Dedifferentiated amniotic fluid mesenchymal stem cell (primary cell): Measurements from ENCODE around the gene JPT2.

ENCODE experiments used
- DNase-seq: peaks from one replicate; pipeline ENCODE4 v3.0.0-alpha.2; 2016; ENCODE audit errors: extremely low spot score

Gene JPT2

GRCh38 chr16:1677942-1678499 is at the start of gene JPT2:
Gene JPT2, plus strand, starts transcription at chr16:1678279. Its CDS starts 34 bp downstream, at chr16:1678313.
- DNase-seq: peak; percentile 77

DNA sequence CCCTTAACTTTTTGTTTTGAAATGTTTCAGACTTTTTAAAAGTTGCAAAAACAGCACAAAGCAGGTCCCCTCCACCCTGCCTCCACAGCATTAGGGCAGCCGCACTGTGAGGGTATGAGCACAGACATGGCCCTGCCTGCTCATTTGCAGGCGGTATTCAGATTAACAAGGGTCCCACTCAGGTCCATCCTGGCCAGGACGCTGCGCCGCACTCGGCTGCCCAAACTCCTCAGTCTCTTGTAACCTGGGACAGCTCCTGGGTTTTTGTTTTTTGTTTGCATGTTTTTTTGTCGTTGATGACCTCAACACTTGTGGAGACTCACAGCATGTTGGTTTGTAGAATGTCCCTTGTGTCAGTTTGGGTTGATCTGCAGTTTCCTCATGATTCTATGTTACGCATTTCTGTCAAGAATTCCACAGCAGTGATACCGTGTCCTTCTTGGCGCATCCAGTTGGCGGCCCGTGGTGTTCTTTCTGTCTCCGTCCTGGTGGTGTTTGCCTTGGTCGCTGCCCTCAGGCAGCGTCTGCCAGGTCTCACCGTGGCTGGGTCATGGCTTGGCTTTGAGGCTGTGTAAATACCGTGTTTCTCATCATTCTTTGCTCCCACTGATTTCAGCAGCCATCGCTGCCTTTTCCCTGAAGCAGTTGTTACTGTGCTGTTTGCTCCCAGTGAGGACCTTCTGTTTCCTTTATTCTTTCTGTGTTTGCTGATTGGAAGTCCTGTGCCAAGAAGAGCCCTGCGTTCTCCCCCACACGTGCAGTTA is 47.4 kb upstream of the JPT2 start:
- no peak for DNase-seq

GRCh38 chr16:1631230-1631629 is 46.8 kb upstream of the JPT2 start:
- DNase-seq: no peak

DNA sequence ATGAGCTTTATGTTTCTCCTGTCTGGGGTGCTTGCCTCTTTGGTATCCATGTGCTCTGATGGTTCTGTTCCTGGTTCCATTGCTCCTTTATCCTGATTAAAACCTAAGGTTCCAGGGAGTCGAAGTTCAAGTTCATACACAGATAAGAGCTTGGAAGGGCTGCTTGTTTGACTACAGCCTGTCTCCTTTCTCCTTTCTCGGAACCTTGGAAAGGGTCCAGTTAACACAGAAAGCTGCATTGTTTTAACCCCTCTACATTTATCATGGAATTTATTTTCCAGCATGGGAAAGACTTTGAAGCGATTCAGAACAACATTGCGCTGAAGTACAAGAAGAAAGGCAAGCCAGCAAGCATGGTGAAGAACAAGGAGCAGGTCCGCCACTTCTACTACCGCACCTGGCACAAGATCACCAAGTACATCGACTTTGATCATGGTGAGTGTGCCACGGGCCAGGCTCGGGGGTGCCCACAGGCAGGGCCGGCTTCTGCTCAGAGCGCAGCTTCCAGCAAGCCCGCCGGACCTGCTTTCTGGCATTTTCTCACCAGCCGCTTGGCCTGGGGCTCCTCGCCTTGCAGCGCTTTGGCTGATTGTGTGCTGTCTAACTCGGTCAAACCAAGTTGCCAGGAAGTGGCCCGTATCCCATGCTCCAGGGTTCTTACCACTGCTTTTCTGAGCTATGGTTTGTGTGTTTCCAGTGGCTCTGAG is 46.0 kb upstream of the JPT2 start:
- no peak for DNase-seq

- DNase-seq: no peak
Measured at GRCh38 chr16:1632638-1632970, 45.5 kb upstream of the JPT2 start.

- DNase-seq: no peak
Measured at GRCh38 chr16:1633310-1633709, 44.8 kb upstream of the JPT2 start.

DNA sequence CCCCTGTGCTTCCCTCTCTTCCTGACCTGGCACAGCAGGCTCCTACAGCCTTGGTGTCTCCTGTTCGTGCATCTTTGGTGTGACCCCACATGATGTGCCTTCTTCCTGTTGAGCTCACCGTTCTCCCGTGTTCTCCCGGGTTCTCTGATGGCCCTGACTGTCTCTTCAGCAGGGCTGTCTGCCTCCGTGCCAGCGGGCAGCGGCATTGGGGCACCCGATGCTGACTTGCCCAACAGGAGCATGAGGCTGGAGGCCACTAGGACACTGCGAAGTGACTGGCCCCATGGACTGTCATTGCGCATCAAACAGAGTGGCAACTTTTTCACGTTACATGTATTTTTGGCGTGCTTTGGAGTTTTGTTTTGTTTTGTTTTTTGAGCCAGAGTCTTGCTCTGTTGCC is 43.5 kb upstream of the JPT2 start:
- DNase-seq: no peak

GRCh38 chr16:1635070-1635469 is 43.0 kb upstream of the JPT2 start:
- DNase-seq: no peak

- no peak for DNase-seq
Measured at GRCh38 chr16:1637526-1637925, 40.6 kb upstream of the JPT2 start.

- no peak for DNase-seq
Measured at GRCh38 chr16:1638757-1639156, 39.3 kb upstream of the JPT2 start.

- no peak for DNase-seq
Measured at GRCh38 chr16:1639282-1639681, 38.8 kb upstream of the JPT2 start.

GRCh38 chr16:1639860-1640259 is 38.2 kb upstream of the JPT2 start:
- no peak for DNase-seq

- no peak for DNase-seq
Measured at GRCh38 chr16:1640261-1640941, 37.7 kb upstream of the JPT2 start.

DNA sequence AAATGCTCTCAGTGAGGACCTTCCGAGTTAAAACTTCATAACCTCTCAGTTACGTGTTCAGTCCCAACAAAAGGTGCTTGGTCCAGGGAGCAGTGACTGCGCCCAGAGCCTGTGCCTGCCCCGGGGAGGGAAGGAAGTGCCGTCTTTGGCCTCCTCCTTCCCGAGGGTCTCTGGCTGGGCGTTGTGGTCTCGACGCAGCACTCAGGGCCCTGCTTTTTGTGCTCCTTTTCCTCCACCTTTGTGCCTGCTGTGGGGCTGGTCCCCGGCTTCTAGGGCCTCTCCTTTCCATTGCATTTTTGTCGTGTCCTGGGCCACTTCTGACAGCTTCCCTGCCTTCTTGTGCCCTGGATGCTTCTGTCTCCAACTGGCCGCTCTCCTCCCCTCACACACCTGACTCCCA is 36.8 kb upstream of the JPT2 start:
- no peak for DNase-seq

- DNase-seq: no peak
Measured at GRCh38 chr16:1642148-1642547, 35.9 kb upstream of the JPT2 start.

GRCh38 chr16:1642753-1643152 is 35.3 kb upstream of the JPT2 start:
- DNase-seq: no peak

DNA sequence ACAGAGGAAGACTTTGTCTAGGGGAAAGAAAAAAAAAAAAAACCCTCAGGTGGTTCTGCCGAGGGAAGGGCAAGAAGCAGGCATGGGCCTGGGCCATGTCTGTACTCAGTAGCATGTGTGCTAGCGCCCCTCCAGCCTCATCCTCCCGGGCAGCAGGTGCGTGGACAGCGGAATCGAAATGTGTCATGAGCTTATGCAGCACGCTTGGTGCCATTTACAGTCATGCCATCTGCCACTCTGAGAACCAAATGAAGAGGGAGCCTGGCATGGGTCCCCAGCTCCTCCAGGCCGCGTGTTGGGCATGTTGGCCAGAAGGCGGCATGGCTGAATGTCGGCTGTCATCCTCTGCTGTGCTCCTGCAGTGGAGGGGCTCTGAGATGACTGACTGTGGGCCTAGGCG is 34.6 kb upstream of the JPT2 start:
- DNase-seq: no peak

DNA sequence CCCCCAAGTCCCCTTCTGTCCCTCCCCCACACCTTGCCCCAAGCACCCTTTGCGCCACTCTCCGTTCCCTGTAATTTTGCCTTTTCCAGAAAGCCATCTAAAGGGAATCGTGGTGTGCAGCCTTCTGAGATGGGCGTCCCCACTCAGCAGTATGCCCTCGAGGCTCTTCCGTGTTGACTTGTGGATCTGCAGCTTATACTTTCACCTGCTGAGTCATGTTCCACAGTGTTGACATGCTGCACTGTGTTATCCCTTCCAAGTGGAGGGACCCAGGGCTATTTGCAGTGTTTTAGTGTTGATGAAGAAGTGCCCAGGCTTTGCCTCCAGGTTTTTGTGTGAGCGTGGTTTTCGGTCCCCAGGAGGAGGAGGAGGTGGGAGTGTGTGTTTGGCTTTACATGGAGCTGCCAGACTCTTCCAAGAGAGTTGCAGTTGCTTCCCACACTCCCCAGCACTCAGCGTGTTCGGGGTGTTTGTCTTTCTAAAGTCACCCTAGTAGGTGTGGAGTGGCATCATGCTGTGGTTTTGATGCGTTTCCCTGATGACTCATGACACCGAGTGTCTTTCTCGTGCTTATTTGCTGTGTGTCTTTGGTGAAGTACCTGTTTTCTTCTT is 32.1 kb upstream of the JPT2 start:
- DNase-seq: no peak

DNA sequence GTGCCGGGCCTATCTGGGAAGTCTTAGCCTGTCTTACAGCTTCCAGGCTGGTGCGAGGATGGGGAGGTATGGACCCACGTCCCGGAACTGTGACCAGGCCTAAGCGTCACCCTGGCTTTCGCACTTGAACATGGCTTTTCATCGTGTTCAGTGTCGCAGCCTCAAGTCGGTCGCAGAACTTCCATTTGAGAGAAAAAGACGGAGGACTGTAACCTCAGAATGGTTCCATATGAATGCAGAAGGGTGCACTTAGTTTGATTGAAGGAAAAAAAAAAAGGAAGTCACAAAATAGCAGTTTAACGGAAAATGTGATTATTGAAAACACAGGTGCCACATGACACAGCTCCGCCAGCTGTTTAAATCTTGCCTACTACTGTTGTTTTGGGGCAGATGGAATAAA is 30.2 kb upstream of the JPT2 start:
- no peak for DNase-seq

DNA sequence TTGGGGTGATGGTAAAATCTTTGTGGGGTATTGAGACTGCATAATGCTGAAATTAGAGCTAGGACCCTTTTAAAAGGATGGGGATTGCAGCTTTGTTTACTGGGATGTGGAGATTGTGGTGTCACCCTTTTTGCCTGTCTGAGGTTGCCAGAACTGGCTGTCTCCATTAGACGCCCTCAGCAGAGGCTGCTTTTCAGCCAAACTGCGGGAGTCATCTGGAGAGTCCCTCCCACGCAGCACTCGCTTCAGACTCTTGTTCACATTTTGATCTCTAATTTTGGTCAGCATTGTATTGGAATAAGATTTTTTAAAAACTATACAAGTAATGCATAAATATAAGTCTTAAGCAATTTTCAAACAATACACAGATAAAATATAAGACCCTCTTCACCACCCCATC is 27.9 kb upstream of the JPT2 start:
- DNase-seq: no peak

GRCh38 chr16:1651094-1651973 is 26.7 kb upstream of the JPT2 start:
- DNase-seq: no peak
